GM12878 (cell line): Measurements from ENCODE around the gene LRRTM1. TPM values are rescaled to one million over a fixed set of nuclear protein-coding genes. Genes with fewer than 3 reads are reported as not detected.

Source experiments
- ATAC-seq: fragments of 200-7000 bp; cut with Tn5 transposase; 3 replicates; pipeline ENCODE4 v1.9.1; 2020; ENCODE audit warnings: mild to moderate bottlenecking, moderate library complexity
- BruUV-seq: library from RNA; stranded (reverse); fragments of 400-500 nt; replicated peaks from 2 replicates; lab custom pipeline; 2021; lab: Mats Ljungman, UMichigan
- CTCF ChIA-PET: fragments of 300-600 bp; sonication (Branson Sonifier 250); formaldehyde crosslinking; extraction: SDS; loops from one replicate; lab custom pipeline; 2021; ENCODE audit warnings: inconsistent platforms; lab: Yijun Ruan, JAX
- POLR2A ChIA-PET: fragments of 350-600 bp; formaldehyde crosslinking; extraction: SDS; loops from one replicate; lab custom pipeline; 2021; ENCODE audit warnings: inconsistent platforms; lab: Charles Lee
- RAD21 ChIA-PET: fragments of 300-600 bp; sonication (Branson Sonifier 250); formaldehyde crosslinking; loops from one replicate; lab custom pipeline; 2023; ENCODE audit warnings: antibody characterized with exemption; ENCODE audit not compliant: unreplicated experiment; lab: Charles Lee
- SMC1A ChIA-PET: fragments of 300-600 bp; sonication (Branson Sonifier 250); formaldehyde crosslinking; loops from one replicate; lab custom pipeline; 2023; ENCODE audit not compliant: unreplicated experiment, uncharacterized antibody; lab: Charles Lee
- DNase-seq: peaks from one replicate; pipeline ENCODE4 v3.0.0-alpha.2; 2011; ENCODE audit warnings: low read depth, low spot score
- FAIRE-seq: peaks from 3 replicates; lab custom pipeline; 2011; peaks lifted over from hg19 to GRCh38; lab: Jason Lieb, UNC
- H2AFZ ChIP-seq: 2 replicates; pipeline ENCODE4 v1.6.0; 2011; ENCODE audit warnings: low read depth, low read length, control low read depth; ENCODE audit not compliant: control insufficient read depth
- H3K27ac ChIP-seq: 2 replicates; pipeline ENCODE4 v1.5.1; 2011; ENCODE audit warnings: control low read depth; ENCODE audit not compliant: control insufficient read depth, insufficient read depth
- H3K27me3 ChIP-seq, 2 experiments: replicated peaks in 1 of 2; 2 replicates each; pipeline versions ENCODE4 v1.6.0 to v1.6.1; 2011; ENCODE audit warnings: low read length in 1 of 2; ENCODE audit not compliant: control insufficient read depth in 2 of 2, insufficient read depth in 2 of 2
- H3K36me3 ChIP-seq, 2 experiments: 2 replicates each; pipeline ENCODE4 v1.5.1; 2011; ENCODE audit warnings: low read length in 1 of 2; ENCODE audit not compliant: control insufficient read depth in 2 of 2, insufficient read depth in 2 of 2
- H3K4me1 ChIP-seq: 2 replicates; pipeline ENCODE4 v1.6.1; 2011; ENCODE audit warnings: mild to moderate bottlenecking, low read length, moderate library complexity, mixed read lengths; ENCODE audit not compliant: control insufficient read depth, insufficient read depth
- H3K4me2 ChIP-seq: 2 replicates; pipeline ENCODE4 v1.6.0; 2011; ENCODE audit warnings: control low read depth; ENCODE audit not compliant: control insufficient read depth, insufficient read depth
- H3K4me3 ChIP-seq: fragments of 200-600 bp; sonication (generic); 2 replicates; pipeline ENCODE4 v1.5.1; 2016
- H3K79me2 ChIP-seq: 2 replicates; pipeline ENCODE4 v1.6.0; 2011; ENCODE audit warnings: low read length; ENCODE audit not compliant: control insufficient read depth, insufficient read depth
- H3K9ac ChIP-seq: 2 replicates; pipeline ENCODE4 v1.8.0; 2011; ENCODE audit warnings: low read length, control low read depth, mixed read lengths; ENCODE audit not compliant: control insufficient read depth, insufficient read depth
- H3K9me3 ChIP-seq: replicated peaks from 3 replicates; pipeline ENCODE4 v1.5.1; 2011; ENCODE audit warnings: mild to moderate bottlenecking, low read length; ENCODE audit not compliant: control insufficient read depth, insufficient read depth
- H4K20me1 ChIP-seq: 2 replicates; pipeline ENCODE4 v1.6.0; 2011; ENCODE audit not compliant: control insufficient read depth, insufficient read depth
- BCLAF1 ChIP-seq: fragments of 450-650 bp; IDR thresholded peaks from 2 replicates; pipeline ENCODE4 v1.6.1; 2017; ENCODE audit warnings: antibody characterized with exemption, mild to moderate bottlenecking, moderate library complexity
- HCFC1 ChIP-seq: fragments of 150-350 bp; IDR thresholded peaks from 2 replicates; pipeline ENCODE4 v1.6.1; 2014; ENCODE audit warnings: low read length
- HDAC6 ChIP-seq: fragments of 200-600 bp; sonication (generic); IDR thresholded peaks from one replicate; pipeline ENCODE4 v1.8.0; 2017; ENCODE audit warnings: antibody characterized with exemption; ENCODE audit not compliant: unreplicated experiment
- HDGF ChIP-seq: fragments of 450-650 bp; IDR thresholded peaks from 2 replicates; pipeline ENCODE4 v1.6.1; 2016; ENCODE audit warnings: antibody characterized with exemption
- POLR2A ChIP-seq: IDR thresholded peaks from 2 replicates; pipeline ENCODE4 v1.6.1; 2011; ENCODE audit warnings: low read depth, mild to moderate bottlenecking, low read length
- SMC3 ChIP-seq: IDR thresholded peaks from 2 replicates; pipeline ENCODE4 v1.6.1; 2011; ENCODE audit warnings: low read length, improper control_type of control experiment, borderline replicate concordance
- SUPT20H ChIP-seq: IDR thresholded peaks from 2 replicates; pipeline ENCODE4 v1.6.1; 2011; ENCODE audit warnings: low read depth, mild to moderate bottlenecking, low read length, moderate library complexity, borderline replicate concordance; ENCODE audit not compliant: control insufficient read depth
- TCF3 ChIP-seq: IDR thresholded peaks from 2 replicates; pipeline ENCODE4 v1.6.1; 2012; ENCODE audit warnings: low read depth, mild to moderate bottlenecking, low read length, borderline replicate concordance; ENCODE audit not compliant: insufficient read depth
- YY1 ChIP-seq: IDR thresholded peaks from 2 replicates; pipeline ENCODE4 v1.6.1; 2011; ENCODE audit warnings: low read depth, mild to moderate bottlenecking, low read length
- ZNF687 ChIP-seq: fragments of 450-650 bp; IDR thresholded peaks from 2 replicates; pipeline ENCODE4 v1.6.1; 2017; ENCODE audit warnings: mild to moderate bottlenecking, moderate library complexity
- WGBS: methylation state at CpG from one replicate; pipeline ENCODE4 v1.1.6; 2016; ENCODE audit warnings: low lambda C conversion rate; ENCODE audit not compliant: insufficient replicate concordance, insufficient coverage; ENCODE audit errors: missing lambda C conversion rate; 5-methylcytosine and 5-hydroxymethylcytosine counted together
- in situ Hi-C: fragments of 300-500 bp; cut with MboI; formaldehyde crosslinking; loops from 9 replicates; pipeline ENCODE4 v1.14.3; 2018; ENCODE audit warnings: mixed read lengths
- intact Hi-C: fragments of 100-400 bp; cut with micrococcal nuclease; formaldehyde crosslinking; loops from one replicate; pipeline ENCODE4 v1.14.2; 2022; ENCODE audit not compliant: unreplicated experiment
- polyA plus RNA-seq, 11 experiments: library from polyadenylated mRNA; depleted of rRNA in 4 of 11; unstranded in 6 of 11; stranded (reverse) in 5 of 11; fragments of >200 nt; fragmentation: Nextera tagmentation in 4 of 11; fragmentation: Illumina TruSeq in 1 of 11; extraction: Ambion mirVana in 4 of 11; extraction: Trizol in 1 of 11; gene quantifications; 1 replicate in 1 of 11; 2 replicates in 10 of 11; pipeline versions ENCODE4 v1.2.1 to v1.2.3, GENCODE V29; 2011 to 2016; ENCODE audit warnings: inconsistent platforms in 2 of 11, missing spikeins in 2 of 11, low read depth in 1 of 11
- total RNA-seq, 4 experiments: library from RNA; depleted of rRNA in 3 of 4; stranded (reverse); fragments of >200 nt in 3 of 4; fragmentation: Illumina TruSeq in 1 of 4; extraction: Trizol in 1 of 4; gene quantifications; 2 replicates each; pipeline versions ENCODE4 v1.2.1 to v1.2.3, GENCODE V29; 2013 to 2021
- TF ChIP-seq, protein P1 (sequence below): IDR thresholded peaks from 2 replicates; pipeline ENCODE4 v1.6.1; 2011; ENCODE audit warnings: borderline replicate concordance, low read depth, mild to moderate bottlenecking, moderate library complexity, mixed read lengths, low read length; ENCODE audit not compliant: insufficient read depth; ENCODE audit errors: extremely low read length

The LRRTM1 gene
- total and polyA plus RNA-seq, 10 of the 15 experiments (the other 5 are each of a cell fraction or from before 2014, with no cell fraction given): not detected

DNA sequence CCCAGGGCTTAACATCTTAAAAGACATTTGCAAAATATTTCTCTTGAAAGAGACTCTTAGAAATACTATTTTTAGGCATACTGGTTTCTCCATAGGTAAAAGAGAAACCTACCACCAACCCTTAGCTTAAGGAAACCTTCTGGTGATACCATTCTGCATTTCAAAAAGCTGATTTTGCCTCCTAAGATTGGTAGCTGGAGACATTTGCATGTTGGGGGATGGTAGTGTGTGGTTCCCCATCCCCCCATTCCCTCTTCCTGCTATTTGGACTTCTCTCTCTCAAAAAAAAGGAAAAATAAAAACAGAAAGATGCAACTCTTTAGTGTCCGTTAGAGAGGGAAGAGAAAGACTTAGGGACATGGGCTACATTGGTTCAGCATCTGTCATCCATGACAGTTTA, 4.2 kb downstream of the LRRTM1 start (continued):
- TF ChIP-seq ZNF687: no peak
- no peak for TF ChIP-seq HDAC6
- TF ChIP-seq HCFC1: no peak
- TF ChIP-seq YY1: no peak

- no peaks in the 10 kb centered on the region; the same call in 2 of the 3 replicates for H3K9me3 ChIP-seq
- DNase-seq: no peak
- TF ChIP-seq, protein P1, sequence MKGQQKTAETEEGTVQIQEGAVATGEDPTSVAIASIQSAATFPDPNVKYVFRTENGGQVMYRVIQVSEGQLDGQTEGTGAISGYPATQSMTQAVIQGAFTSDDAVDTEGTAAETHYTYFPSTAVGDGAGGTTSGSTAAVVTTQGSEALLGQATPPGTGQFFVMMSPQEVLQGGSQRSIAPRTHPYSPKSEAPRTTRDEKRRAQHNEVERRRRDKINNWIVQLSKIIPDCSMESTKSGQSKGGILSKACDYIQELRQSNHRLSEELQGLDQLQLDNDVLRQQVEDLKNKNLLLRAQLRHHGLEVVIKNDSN: no peak
- TF ChIP-seq HDGF (no peak), TCF3 (no peak), POLR2A (no peak), SUPT20H (no peak), SMC3 (no peak), BCLAF1 (no peak)
- TF ChIP-seq, all 136 proteins: peak for 0
- Histone ChIP-seq H2AFZ (no peak overlapping the region), H3K4me2 (no peak overlapping the region), H3K27ac (no peak overlapping the region), H3K4me1 (no peaks in the 10 kb centered on the region), H4K20me1 (no peaks in the 10 kb centered on the region), H3K36me3 (no peaks in the 10 kb centered on the region), H3K27me3 (peaks cover 4 to 8% of the 10 kb centered on the region in 2 experiments; a peak in 3 of 4 replicates), H3K79me2 (no peaks in the 10 kb centered on the region), H3K9ac (no peak overlapping the region), H3K4me3 (no peak overlapping the region)
- ATAC-seq (no peak), FAIRE-seq (no peak)
- ChIA-PET CTCF (interaction anchor here (0.7 to 1.2 kb wide), 3 partner anchors 61 to 478 kb away, joined by 3 to 4 read pairs (median 3); no protein-coding TSS in a partner anchor), SMC1A (interaction anchor here (1.1 kb wide), 1 partner anchor 9 kb away, joined by 3 read pairs; no protein-coding TSS in a partner anchor), POLR2A (no interaction called here), RAD21 (no interaction called here)
- WGBS: 13% methylated on average over 5 of the region's 5 CpGs
- BruUV-seq: no TSS peak
- intact Hi-C loops (no loop called here), in situ Hi-C loops (no loop called here)
Observed at GRCh38 chr2:80299661-80300060, 4.9 kb downstream of the LRRTM1 start.
